Ammon's horn (tissue), 1 donor: ENCODE data around the gene ZSWIM5.

Source experiments
- DNase-seq: peaks from one replicate; pipeline ENCODE4 v3.0.0-alpha.2; 2016; ENCODE audit warnings: low spot score

ZSWIM5 gene

DNA sequence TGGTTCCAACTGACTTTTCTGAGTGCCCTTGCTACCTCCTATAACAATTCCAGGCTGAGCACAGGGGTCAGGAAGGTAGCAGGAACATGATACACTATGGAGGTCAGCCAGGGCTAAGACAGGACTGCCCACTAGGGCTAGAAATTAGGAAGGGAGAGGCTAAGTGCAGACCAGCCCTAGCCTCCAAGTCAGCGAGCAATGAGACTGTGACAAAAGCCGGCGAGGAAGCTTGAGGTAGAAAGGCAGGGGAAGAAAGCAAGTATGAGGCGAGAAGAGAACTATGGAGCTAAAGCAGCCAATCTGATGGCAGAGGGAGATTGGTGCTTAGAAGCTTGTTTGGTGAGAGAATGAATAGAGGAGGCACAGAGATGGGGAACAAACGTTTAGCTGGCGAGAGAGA, 189.6 kb downstream of the ZSWIM5 start:
- no peak for DNase-seq

DNA sequence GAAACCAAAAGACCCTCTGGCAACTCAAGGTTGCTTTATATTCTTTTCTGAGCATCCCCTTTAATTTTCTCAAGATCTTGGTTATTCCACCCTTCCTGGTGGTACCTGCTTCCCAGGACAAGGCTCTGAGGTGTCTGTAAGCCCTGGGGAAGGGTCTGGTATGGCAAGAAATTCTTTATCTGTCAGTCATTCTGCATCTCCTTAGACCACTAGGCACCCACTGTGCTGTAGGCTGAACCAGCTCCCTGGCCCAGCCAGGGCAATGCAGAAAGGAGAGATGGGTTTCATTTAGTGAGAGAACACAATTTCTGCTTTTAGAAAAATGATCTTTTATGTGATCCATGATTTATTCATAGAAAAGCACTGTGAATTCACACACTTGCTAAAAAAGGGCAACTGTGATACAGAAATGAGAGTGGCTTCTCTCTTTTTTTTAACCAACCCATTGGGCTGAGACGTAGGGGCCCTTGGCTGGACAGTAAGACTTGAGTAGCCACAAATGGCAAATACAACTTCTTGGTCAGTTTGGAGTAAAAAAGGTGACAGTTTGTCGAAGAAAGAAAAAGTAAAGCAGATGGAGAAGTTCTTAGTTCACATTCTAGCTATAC, 190.2 kb downstream of the ZSWIM5 start:
- no peak for DNase-seq

DNA sequence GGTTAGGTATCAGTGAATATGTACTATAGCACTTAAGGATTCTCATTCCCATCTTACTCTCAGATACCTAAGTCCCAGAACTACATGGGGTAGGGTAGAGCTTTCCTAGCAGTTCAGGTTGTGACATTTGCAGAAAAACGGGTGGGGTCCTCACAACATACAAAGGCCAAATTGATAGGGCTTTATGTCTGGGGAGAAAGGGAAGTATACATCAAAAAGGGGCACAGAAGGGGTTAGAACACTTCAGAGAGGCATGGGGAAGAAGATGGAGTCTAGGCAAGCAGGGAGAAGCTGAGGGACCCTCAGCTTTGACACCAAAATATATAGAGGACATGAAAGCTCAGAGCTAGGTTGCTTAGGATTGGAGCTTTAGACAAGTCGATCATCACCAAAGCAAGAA, 190.7 kb downstream of the ZSWIM5 start:
- DNase-seq, result no peak

DNA sequence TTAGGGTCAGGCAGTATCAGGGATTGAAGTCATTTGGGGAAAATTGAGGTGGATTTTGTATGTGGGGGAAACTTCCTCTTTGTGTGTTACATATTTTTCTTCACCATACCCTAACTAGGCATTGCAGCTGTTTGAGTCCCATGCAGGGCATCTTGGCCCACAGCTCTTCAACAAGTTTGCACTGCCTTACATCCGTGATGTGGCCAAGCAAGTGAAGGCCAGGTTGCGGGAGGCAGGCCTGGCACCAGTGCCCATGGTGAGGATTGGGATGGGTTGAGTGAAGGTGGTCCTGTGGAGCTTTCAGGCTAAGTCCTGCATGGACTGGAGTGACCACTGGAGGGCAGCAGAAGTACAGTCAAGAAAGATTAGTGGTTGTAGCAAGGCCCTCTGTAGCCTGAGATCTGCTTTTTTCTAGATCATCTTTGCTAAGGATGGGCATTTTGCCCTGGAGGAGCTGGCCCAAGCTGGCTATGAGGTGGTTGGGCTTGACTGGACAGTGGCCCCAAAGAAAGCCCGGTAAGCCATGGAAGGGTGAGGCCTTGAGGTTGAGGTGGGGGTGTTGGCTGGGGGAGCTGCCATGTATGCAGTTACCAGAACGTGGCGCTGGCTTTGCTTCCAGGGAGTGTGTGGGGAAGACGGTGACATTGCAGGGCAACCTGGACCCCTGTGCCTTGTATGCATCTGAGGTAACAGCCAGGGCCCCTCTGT, 191.9 kb downstream of the ZSWIM5 start:
- DNase-seq, result peak; percentile 92

DNA sequence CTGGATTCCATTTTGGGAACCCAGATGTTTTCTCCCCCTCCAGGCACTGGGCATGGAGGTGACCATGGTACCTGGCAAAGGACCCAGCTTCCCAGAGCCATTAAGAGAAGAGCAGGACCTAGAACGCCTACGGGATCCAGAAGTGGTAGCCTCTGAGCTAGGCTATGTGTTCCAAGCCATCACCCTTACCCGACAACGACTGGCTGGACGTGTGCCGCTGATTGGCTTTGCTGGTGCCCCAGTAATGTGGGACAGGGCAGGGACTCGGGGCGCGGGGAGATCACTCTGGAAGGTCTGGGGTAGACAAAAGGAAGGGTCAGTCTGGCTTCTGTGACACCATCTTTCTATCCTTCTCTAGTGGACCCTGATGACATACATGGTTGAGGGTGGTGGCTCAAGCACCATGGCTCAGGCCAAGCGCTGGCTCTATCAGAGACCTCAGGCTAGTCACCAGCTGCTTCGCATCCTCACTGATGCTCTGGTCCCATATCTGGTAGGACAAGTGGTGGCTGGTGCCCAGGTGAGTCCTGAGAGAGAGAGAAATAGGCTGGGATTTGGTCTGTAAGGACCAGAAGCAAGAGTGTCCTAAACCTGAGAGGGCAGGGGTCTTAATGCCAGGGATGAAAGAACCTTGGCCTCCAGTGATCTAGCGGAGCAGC, 192.7 kb downstream of the ZSWIM5 start:
- no peak for DNase-seq

DNA sequence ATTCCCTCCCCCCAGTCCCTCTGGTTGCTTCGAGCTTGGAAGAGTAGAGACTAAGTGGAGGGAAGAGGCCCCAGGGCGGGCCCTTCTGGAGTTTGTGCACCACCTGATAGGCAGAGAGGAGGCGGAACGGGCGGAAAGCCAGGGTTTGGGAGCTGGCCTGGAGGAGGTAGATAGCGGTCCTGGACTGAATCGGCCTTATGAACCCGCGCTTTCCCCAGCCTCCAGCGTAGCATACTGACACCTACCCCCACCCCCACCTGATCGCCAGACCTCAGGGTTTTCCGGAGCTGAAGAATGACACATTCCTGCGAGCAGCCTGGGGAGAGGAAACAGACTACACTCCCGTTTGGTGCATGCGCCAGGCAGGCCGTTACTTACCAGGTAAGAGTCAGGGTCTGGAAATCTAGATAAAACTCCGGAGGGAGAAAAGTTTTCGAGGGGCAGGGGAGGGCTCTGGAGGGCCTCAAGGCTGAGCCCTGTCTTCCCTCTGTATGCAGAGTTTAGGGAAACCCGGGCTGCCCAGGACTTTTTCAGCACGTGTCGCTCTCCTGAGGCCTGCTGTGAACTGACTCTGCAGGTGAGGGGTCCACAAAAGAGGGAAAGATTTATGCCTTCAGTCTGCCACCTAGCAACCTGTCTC, 193.6 kb downstream of the ZSWIM5 start:
- peak; percentile 56 for DNase-seq

DNA sequence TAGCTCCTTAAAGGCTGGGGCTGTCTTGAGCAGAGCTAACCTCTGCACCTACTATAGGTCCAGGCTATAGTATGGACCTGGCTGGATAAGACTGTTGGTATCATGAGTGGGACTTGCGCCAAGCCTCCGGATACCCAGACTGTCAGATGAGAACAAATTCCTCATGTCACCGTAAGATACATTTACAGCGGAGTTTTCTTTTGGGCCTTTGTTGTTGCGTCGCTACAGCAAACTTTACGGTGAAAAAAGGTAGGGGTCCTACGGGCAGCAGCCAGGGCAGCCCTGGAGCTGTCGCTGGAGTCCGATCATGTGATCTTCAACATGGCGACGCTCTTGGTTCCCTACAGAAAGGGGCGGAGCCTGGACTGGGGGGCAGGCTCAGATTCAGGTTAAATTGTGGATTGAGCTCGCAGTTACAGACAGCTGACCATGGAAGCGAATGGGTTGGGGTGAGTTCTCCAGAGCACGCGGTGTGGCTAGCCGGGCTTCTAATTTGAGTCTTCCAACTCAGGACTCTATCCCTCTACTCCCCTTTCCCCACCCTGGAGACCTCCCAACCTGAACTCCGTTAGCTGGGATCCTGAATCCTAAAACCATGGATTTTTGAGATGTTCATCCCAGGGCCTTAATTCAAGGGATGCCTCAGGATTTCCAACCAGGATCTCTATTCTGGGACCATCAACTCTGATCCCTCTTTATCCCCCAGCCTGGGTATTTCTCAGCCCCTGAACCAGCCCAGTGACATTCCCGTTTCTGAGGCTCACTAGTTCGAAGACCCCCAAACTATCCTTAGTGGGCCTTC, 194.4 kb downstream of the ZSWIM5 start, which contains the start of gene UROD:
Gene UROD (plus strand): TSS at position 418 of the 802 bp plus-strand sequence. CDS start 12 bp downstream, at position 430.
- DNase-seq, result peak; percentile 97

DNA sequence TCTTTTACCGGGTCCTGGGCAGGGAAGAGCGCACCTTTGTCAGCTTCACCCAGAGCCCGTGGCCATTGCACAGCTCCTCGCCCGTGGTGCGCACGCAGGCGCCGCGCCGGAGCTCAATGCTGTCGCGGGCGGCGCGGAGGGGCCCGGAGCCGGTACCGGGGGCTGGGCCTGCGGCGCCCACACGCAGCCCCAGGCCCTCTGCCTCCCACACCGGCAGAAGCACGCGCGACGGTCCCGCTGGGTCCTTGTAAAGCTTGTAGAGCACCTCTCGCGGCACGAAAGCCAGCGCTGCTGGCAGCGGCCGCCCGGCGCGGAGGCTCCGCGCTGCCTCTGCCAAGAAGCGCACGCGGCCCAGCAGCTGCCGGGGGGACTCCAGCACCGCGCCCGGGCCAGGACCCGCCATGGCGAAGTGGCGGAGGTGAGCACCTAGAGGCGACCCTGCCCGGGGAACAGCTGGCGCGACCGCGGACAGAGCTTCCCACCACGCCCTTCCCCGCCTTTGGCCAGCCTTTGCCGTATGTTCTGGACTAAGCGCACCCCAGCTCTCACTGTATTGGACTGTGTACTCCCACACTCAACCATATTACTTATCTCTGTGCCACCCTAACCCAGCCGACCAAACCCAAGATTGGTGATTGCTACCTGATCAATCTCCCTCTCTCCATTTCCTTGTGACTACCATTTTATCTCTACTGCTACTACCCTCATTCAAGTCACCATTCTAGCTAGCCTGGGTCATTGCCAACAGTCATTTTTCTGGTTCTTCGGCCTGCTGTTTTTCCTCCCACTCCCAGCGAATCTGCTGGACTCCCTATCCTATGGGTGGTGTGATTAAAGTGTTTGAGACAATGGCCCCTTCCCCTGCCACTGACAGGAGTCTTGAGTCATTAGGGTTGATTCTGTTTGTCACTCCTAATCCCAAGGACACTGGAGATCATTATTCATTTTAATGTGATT, 195.3 kb downstream of the ZSWIM5 start, which contains the start of gene HECTD3:
Gene HECTD3 (minus strand): TSS at position 470 of the 957 bp plus-strand sequence. CDS start 67 bp downstream, at position 403.
- peak; percentile 94 for DNase-seq

DNA sequence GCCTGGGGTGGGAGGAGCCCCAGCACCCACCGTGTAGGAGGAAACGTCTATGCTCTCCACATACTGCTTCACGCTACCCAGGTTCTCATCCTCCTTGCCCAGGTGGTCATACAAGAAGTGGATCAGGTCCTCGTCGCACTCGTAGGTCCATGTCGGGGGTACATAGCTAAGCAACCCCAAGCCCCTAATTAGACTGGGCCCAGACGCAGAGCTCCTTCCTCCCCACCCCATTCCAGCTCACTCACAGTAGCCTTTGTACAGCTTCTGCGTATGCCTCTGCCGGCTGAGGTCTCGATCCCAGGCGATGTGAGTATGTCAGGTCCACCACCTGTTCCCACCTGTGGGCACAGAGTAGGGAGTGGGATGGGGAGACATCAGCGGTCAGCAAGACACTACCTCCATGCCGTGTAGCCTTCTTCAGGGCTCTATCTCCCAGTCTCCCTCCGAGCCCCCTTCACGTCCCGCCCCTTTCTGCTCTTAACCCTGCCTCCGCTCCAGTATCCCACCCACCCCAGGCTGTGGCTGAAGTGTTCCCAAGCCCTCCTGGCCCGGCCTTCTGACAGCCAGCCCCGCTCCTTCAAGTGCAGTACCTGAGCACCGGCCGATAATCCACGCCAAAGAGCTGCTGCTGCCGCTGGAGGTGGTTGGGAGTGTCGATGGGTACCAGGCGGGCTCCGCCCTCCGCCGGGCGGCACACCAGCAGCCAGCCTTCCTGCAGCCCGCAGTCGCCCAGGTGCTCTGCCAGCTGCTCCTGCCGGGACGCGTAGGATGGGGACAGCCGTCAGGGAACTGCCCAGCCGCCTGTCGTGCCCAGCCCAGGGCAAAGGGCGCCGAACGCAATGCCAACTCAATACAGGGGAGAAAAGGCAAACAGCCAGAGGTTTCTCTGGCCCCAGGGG, 196.2 kb downstream of the ZSWIM5 start:
- no peak for DNase-seq

DNA sequence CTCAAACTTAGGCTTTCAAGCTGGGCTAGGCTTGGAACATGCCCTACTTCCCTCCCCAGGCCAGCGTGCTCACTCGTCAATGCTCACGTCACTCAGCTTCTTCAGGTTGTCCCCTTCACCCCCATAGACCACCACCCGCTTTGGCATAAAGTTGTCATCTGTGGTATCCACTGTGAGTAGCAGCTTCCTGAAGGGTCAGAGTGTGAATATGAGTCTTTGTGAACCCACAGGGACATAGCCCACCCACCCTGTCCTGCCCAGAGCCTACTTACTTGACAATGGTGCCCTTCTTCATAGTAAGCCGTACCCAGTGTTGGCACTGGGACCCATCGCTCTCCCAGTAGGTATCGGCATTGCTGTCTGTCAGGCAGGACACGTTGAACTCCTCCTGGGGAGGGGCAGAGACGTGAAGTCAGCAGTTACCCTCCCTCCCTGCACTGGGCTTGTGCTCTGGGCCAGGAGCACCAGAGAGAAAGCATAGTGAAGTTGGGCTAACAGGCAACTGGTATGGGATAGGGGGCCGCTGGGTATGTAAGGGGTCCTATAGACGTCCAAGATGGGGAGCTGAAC, 197.0 kb downstream of the ZSWIM5 start:
- DNase-seq, result no peak

DNA sequence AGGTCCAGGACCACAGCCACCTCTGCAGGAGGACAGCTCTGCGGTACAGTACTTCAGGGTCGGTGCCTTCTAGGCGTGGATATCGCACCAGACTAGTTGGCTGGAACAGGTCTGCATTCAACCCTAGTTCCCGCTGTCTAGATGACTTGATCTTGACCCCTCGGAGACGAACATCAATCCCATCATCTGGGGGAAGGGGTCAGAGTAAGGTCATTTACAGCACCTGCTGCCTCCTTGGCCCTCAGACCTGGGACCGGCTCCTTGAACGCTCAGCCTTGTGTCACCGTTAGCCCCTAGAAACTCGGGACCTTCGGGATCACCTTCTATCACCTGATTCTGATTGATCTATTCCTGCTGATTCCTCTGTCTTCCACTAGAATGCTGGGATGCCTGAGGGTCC, 197.9 kb downstream of the ZSWIM5 start:
- no peak for DNase-seq

DNA sequence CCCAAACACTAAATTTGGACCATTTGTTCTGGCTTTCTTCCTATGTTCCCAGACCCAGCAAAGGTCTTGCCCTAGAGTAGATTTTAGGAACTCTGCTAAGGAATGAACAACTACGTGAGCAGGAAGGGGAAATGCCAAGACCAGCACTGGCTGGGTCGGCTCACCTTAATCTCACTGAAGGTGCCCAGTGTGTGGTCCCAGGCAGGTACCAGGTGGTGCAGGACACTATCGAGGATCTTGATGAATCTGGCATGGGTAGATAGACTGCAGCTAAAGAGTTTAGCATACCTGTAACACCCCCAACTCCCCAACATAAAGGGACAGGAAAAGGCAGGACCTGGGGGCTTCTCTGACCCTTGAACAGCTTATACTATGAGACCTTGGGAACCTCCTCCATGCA, 198.3 kb downstream of the ZSWIM5 start:
- DNase-seq, result no peak

DNA sequence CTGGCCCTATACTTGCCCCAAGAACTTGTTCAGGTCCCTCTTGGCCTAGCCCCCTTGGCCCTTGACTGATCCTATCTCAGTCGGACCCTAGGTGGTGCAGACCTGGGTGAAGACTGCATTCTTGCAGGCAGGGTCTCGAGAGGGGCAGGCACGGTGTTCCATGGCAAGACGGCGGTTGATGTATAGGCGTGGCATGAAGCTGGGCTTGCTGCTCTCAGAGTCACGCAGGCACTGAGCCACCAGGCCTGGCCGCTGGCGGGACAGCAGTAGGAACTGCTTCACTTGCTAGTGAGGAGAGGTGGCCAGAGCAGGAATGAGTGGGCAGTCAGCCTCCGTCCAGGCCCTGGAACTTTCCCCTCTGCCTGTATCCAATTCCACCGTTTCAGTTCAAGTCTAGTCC, 199.1 kb downstream of the ZSWIM5 start:
- DNase-seq, result no peak

DNA sequence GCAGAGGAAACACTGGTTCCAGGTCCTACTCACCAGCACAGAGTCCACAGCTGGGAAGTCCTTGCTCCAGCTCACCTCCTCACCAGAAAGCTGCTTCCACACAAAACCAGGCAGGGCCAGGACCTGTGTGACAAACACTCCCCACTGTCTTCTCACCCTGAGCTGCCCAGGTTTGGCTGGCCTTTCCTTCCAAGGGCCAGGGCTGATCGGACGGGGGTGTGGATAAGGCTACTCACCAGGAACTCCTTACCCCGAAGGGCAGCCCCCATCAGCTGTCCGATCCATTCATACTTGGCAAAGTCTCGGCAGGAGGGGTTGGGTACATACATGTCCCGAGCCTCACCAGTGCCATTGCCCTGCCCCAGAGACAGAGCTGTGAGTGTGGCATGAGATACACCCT, 200.6 kb downstream of the ZSWIM5 start:
- DNase-seq, result no peak

DNA sequence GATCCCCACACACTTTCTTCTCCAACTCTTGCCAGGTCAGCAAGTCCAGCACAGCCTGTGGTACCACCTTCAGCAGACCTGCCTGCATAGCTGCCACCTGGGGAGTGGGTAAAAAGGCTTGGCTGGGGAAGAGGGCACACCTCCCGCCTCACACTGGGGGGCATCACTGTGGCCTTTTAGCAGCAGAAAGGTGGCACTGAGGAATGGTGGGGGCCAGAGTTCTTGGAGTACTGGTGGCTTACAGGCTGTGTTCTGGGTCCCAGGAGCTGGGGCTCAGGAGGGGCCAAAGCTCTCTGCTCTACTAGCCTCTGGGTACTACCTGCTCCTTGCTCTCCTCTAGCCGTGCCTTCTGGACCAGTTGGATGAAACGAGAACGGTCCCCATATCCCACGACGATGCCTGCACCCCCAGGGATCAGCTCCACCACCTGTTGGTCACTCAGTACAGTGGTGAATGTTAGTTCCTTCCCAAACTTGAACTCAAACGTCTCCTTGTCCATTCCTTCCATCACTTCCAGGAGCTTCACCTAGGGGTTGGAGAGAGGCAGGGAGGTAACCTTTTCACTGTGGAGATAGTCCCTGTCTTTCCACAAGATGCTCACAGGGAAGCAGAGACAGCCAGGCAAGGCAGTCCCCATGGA, 202.0 kb downstream of the ZSWIM5 start:
- DNase-seq, result no peak

DNA sequence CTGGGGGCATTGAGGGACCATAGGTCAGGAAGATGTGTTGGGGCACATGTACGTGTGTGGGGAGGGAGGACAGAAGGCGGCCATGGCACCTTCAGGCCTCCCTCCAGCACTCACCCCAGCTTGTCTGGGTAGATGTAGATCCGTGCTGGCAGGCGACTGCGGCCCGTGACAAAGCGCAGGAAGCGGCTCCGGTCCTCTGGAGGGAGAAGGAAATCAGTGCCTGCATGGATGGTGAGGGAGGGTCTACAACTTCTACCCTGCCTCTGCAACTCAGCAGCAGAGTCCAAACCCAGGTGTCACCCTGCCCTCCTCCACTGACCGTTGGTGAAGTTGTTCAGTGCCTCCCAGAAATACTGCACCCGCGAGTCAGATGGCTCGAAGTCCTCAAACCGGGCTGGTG, 202.7 kb downstream of the ZSWIM5 start:
- no peak for DNase-seq

DNA sequence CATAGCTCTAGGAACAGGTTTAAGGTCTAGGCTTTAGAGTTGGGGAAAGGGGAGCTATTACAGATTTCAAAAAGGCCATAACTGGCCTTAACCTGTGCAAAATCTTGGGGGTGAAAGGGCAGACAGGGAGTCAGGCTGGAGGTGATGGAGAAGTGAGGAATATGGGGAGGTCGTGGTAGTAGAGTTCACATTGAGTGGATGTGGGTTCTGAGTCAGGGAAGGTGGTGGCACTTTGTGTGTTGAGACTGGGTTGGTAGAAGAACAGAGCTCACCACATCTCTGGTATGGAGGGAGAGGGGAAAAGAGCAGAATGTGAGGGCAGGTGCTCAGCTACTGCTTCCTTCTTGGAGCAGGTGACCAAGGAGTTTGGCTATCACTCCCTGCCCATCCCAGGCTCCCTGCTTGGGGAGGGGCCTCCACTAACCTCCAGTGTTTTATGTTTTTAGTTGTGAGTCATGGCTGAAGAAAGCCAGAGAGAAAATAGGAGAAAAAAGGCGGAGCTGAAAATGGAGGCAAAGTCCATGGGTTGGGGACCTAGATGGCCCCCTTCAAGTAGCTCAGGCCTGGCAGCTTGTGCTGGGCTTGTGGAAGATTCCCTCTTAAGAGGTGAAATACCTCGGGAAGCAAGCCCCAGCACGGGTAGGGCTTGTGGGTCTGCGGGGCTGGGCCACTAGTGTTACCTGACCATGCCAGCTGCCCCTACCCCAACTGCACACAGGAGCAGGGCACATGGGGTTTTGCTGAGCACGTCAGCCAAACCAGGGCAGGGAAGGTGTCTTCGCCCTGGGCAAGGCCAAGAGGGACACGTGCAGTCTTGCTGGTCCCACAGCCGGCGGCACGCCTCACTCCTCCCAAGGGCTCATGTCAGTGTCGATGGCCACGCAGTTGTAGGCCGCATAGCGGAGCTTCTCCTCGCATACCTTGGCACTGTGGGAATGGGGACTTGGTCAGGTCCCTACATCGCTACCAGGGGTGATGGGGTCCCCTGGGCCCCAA, 203.5 kb downstream of the ZSWIM5 start:
- no peak for DNase-seq
